ENCODE data around the gene GJD4. TPM values are rescaled to one million over a fixed set of nuclear protein-coding genes. Genes with fewer than 3 reads are reported as not detected.

The GJD4 gene
- total and polyA plus RNA-seq, 10 of the 15 experiments (the other 5 are each of a cell fraction or from before 2014, with no cell fraction given): not detected

DNA sequence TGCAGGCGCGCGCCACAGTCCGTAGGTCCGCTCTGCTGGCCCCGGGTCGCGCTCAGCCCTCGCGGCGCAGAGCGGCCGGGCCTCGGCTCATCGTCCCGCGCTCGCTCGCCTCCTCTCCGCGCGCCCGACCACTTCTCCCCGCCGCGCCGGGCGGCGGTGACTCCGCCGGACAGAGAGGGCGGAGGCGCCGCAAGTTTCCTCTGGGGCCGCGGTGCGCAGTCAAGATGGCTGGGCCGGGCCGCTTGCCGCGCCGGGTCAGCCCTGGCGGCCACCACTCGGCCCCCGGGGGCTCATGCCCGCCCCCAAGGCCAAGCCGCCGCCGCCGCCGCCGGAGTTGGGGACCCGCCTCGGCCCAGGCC is 36.5 kb downstream of the GJD4 start:
- Histone ChIP-seq H3K27ac (ENCODE audit: control insufficient read depth, insufficient read depth) (no peak overlapping the region), H3K4me2 (ENCODE audit: control insufficient read depth, insufficient read depth) (peak overlapping the region; percentile 70), H2AFZ (ENCODE audit: control insufficient read depth, low read depth, low read length) (peak overlapping the region; percentile 65), H3K4me1 (ENCODE audit: control insufficient read depth, insufficient read depth, low read length) (0 out of 2 replicates have a peak, but pooled peaks cover 3% of the 10 kb centered on the region), H3K4me3 (peak overlapping the region; percentile 67), H3K9me3 (replicated peaks; ENCODE audit: control insufficient read depth, insufficient read depth, low read length) (no peaks in the 10 kb centered on the region; the same call in 2 of the 3 replicates), H3K79me2 (ENCODE audit: control insufficient read depth, insufficient read depth, low read length) (no peaks in the 10 kb centered on the region), H3K27me3 (replicated peaks in 1 of 2; ENCODE audit: control insufficient read depth in 2 of 2, insufficient read depth in 2 of 2, low read length in 1 of 2) (peaks cover 0 to 10% of the 10 kb centered on the region in 2 experiments), H4K20me1 (ENCODE audit: control insufficient read depth, insufficient read depth) (no peaks in the 10 kb centered on the region), H3K9ac (ENCODE audit: control insufficient read depth, insufficient read depth, low read length) (no peak overlapping the region), H3K36me3 (ENCODE audit: control insufficient read depth in 2 of 2, insufficient read depth in 2 of 2, low read length in 1 of 2) (no peaks in the 10 kb centered on the region)
- ChIA-PET RAD21 (ENCODE audit: unreplicated experiment) (no interaction called here), SMC1A (ENCODE audit: uncharacterized antibody, unreplicated experiment) (no interaction called here), CTCF (no interaction called here), POLR2A (no interaction called here)
- WGBS (ENCODE audit: insufficient coverage, insufficient replicate concordance, low lambda C conversion rate, missing lambda C conversion rate): 3% methylated on average over 48 of the region's 54 CpGs
- in situ Hi-C loops (cut with MboI): no loop called here
- peak; percentile 54 for ATAC-seq
- BruUV-seq (replicated peaks): no TSS peak
- TF ChIP-seq, protein P1, sequence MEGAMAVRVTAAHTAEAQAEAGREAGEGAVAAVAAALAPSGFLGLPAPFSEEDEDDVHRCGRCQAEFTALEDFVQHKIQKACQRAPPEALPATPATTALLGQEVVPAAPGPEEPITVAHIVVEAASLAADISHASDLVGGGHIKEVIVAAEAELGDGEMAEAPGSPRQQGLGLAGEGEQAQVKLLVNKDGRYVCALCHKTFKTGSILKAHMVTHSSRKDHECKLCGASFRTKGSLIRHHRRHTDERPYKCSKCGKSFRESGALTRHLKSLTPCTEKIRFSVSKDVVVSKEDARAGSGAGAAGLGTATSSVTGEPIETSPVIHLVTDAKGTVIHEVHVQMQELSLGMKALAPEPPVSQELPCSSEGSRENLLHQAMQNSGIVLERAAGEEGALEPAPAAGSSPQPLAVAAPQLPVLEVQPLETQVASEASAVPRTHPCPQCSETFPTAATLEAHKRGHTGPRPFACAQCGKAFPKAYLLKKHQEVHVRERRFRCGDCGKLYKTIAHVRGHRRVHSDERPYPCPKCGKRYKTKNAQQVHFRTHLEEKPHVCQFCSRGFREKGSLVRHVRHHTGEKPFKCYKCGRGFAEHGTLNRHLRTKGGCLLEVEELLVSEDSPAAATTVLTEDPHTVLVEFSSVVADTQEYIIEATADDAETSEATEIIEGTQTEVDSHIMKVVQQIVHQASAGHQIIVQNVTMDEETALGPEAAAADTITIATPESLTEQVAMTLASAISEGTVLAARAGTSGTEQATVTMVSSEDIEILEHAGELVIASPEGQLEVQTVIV (IDR thresholded peaks at IDR 0.05; ENCODE audit: borderline replicate concordance, partially characterized antibody): no peak
- TF ChIP-seq SP1 (IDR thresholded peaks at IDR 0.05; ENCODE audit: low read depth, low read length) (no peak), SMAD1 (IDR thresholded peaks at IDR 0.05; ENCODE audit: low read depth, partially characterized antibody) (no peak), NFIC (IDR thresholded peaks at IDR 0.05; ENCODE audit: low read depth, low read length) (no peak), TCF3 (IDR thresholded peaks at IDR 0.05; ENCODE audit: borderline replicate concordance, insufficient read depth, low read depth, low read length) (no peak), HDGF (IDR thresholded peaks at IDR 0.05) (no peak), EZH2 (IDR thresholded peaks at IDR 0.05; ENCODE audit: borderline replicate concordance, control insufficient read depth, low read depth, low read length) (no peak), ZNF384 (IDR thresholded peaks at IDR 0.05; ENCODE audit: borderline replicate concordance, low read depth, low read length) (no peak)
- DNase-seq (ENCODE audit: low read depth, low spot score): no peak
- intact Hi-C loops (cut with micrococcal nuclease; ENCODE audit: unreplicated experiment): no loop called here
- FAIRE-seq: no peak
